ENCODE data around the gene SAMD14. TPM values are rescaled to one million over a fixed set of nuclear protein-coding genes. Genes with fewer than 3 reads are reported as not detected.
A peak's percentile ranks its signal among the peaks of the same experiment; 100 is the strongest.

The SAMD14 gene
- total and polyA plus RNA-seq, 3 donors from 2014 or later = 3.2 to 5.2 (median 3.3) TPM

GRCh38 chr17:50175035-50175807 is 45.3 kb upstream of the SAMD14 start:
- H3K27me3 ChIP-seq = no peaks in the 10 kb centered on the region
- no peaks in the 10 kb centered on the region for H3K9me3 ChIP-seq
- intact Hi-C loops (cut with DNase I; ENCODE audit: low total_unique reads) = no loop called here
- TF ChIP-seq POLR2A (IDR thresholded peaks at IDR 0.05) (no peak), CTCF (IDR thresholded peaks at IDR 0.05) (no peak)
- H3K27ac ChIP-seq = peak overlapping the region in 1 of 2 donors; percentile 36
- WGBS, 2 donors = 92 to 94% methylated on average over 4 to 16 of the region's 16 CpGs
- no peaks in the 10 kb centered on the region for H3K36me3 ChIP-seq (ENCODE audit: low read depth, missing control alignments)
- no peak overlapping the region for H3K4me3 ChIP-seq
- no peak for DNase-seq
- H3K4me1 ChIP-seq = peaks cover 39% of the 10 kb centered on the region

DNA sequence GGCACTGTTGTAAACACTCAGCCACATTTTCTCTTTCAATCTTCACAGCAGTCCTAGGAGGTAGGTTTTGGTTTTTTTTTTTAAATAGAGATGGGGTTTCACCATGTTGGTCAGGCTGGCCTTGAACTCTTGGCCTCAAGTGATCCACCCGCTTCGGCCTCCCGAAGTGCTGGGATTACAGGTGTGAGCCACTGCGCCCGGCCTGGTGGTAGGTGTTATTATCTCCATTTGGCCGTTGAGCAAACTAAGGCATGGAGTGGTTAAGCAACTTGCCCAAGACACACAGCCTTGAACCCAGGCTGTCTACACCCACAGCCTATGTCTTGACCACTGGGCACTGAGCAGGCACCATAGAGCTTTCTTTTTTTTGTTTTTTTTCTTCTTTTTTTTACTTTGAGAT is 44.5 kb upstream of the SAMD14 start:
- H3K36me3 ChIP-seq (ENCODE audit: low read depth, missing control alignments) = no peaks in the 10 kb centered on the region
- TF ChIP-seq CTCF (IDR thresholded peaks at IDR 0.05) = no peak
- no peak for TF ChIP-seq POLR2A (IDR thresholded peaks at IDR 0.05)
- no peak overlapping the region for H3K4me3 ChIP-seq
- intact Hi-C loops (cut with DNase I; ENCODE audit: low total_unique reads) = no loop called here
- H3K27me3 ChIP-seq = no peaks in the 10 kb centered on the region
- DNase-seq = no peak
- H3K9me3 ChIP-seq = no peaks in the 10 kb centered on the region
- WGBS, 2 donors = 74 to 80% methylated on average over 6 of the region's 6 CpGs
- H3K27ac ChIP-seq = peak overlapping the region in 1 of 2 donors; percentile 73
- peaks cover 39% of the 10 kb centered on the region for H3K4me1 ChIP-seq

DNA sequence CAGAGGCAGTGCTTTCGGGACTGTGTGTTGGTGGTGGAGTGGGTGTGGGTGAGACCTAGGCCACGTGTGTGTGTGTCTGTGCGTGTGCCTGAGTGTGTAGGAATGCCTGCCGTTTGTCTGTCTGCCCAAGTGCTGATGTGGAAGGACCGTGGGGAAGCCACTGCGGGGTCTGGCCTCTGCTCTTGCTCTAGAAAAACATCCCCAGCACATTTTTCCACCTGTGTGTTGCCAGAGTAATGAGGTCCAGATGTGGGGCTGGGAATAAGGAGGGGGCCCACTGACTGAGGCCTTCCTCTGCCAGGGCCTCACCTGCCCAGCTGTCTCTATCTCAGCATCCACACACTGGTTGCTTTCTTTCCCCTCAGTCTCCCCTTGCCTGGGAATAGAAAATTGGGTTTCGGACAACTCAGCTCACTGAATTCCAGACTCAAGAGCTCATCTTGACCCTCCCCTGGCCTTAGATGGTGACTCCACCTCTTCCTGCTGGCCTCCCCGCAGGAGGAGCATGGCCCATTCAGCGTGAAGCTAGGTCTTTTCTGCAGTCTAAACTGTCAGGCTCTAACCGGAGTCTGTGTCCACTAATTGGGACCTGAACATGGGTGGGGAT is 43.5 kb upstream of the SAMD14 start:
- Histone ChIP-seq H3K27me3 (no peaks in the 10 kb centered on the region), H3K4me3 (no peak overlapping the region), H3K9me3 (no peaks in the 10 kb centered on the region), H3K27ac (peak overlapping the region in 1 of 2 donors; percentile 73), H3K36me3 (ENCODE audit: low read depth, missing control alignments) (no peaks in the 10 kb centered on the region), H3K4me1 (peaks cover 39% of the 10 kb centered on the region)
- 38 to 45% methylated on average over 3 to 10 of the region's 10 CpGs for WGBS, 2 donors
- intact Hi-C loops (cut with DNase I; ENCODE audit: low total_unique reads) = no loop called here
- peak; percentile 55 for DNase-seq
- TF ChIP-seq POLR2A (IDR thresholded peaks at IDR 0.05) (no peak), CTCF (IDR thresholded peaks at IDR 0.05) (no peak)

GRCh38 chr17:50172936-50173334 is 43.0 kb upstream of the SAMD14 start:
- intact Hi-C loops (cut with DNase I; ENCODE audit: low total_unique reads) = no loop called here
- Histone ChIP-seq H3K4me1 (peaks cover 34% of the 10 kb centered on the region), H3K36me3 (ENCODE audit: low read depth, missing control alignments) (no peaks in the 10 kb centered on the region), H3K9me3 (no peaks in the 10 kb centered on the region), H3K27me3 (no peaks in the 10 kb centered on the region), H3K4me3 (no peak overlapping the region), H3K27ac (peak overlapping the region in 1 of 2 donors; percentile 73)
- WGBS, 2 donors = 66 to 73% methylated on average over 6 of the region's 6 CpGs
- no peak for TF ChIP-seq POLR2A (IDR thresholded peaks at IDR 0.05)
- TF ChIP-seq CTCF (IDR thresholded peaks at IDR 0.05) = no peak
- DNase-seq = no peak
